Measurements from ENCODE around the gene PCBD1.

PCBD1 gene

DNA sequence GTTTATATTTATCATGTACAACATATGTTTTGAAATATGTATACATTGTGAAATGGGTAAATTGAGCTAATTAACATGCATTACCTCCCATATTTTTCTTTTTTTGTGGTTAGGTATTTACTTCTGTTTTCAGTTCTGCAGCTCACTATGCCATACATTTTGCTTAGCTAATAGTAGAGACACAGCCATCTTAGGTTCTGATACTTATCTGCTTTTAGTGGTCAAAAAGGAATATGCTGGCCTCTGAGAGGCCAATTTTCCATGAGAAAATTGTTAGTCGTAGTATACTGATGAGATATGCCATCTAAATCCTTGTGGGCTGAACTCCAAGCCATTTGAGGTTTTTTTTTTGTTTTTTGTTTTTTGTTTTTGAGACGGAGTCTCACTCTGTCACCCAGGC lies 41.6 kb downstream of the PCBD1 start:
- no peaks in the 10 kb centered on the region for H3K9me3 Mint-ChIP-seq
- no peak for ATAC-seq
- no peak overlapping the region for H3K4me3 Mint-ChIP-seq
- no peak for DNase-seq
- peaks cover 70% of the 10 kb centered on the region for H3K36me3 Mint-ChIP-seq (ENCODE audit: low read depth)
- no peaks in the 10 kb centered on the region for H3K27me3 Mint-ChIP-seq
- peak overlapping the region; percentile 94 for H3K27ac Mint-ChIP-seq
- peaks cover 49% of the 10 kb centered on the region for H3K4me1 Mint-ChIP-seq

DNA sequence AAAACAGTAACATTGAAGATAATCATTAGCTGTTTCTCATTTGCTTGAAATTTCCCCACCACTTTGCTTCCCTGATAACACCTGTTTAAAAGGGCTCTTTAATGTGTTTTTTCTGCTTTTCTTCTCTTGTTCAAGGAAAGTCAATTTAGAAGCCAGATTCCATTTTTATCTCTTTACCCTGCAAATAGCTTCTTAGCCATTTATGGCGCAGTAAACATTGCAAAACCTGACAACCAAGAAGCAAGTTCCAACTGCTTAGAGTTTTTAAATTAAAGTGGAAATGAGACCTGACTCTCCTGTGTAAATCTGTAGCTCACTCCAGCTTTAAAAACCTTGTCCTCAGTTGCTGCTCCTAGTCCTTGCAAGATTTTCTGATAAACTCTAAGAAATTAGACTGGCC lies 42.5 kb downstream of the PCBD1 start:
- Mint-ChIP-seq H3K4me1 (peaks cover 59% of the 10 kb centered on the region), H3K4me3 (no peak overlapping the region), H3K27me3 (no peaks in the 10 kb centered on the region), H3K27ac (peak overlapping the region; percentile 20), H3K36me3 (ENCODE audit: low read depth) (peaks cover 75% of the 10 kb centered on the region), H3K9me3 (no peaks in the 10 kb centered on the region)
- DNase-seq (no peak), ATAC-seq (no peak)

DNA sequence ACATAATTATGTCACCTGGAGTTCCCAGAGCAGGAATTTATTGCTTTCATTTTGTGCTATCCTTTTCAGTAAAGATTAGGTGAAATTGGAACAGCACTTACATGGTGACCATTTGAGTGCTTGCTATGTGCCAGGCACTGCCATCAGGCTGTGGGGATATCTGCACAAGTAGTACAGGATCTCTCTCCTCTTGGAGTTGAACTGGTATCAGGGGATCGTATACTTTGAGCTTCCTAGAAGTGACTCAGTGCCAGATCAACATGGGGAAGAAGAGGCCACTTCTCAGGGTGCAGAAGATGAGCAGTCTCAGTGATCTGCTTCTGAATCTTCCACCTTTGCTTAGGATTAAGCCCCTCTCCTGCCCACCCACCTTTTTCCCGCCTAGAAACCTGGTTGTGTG lies 43.1 kb downstream of the PCBD1 start:
- H3K27ac Mint-ChIP-seq = peak overlapping the region; percentile 20
- H3K36me3 Mint-ChIP-seq (ENCODE audit: low read depth) = peaks cover 76% of the 10 kb centered on the region
- no peak overlapping the region for H3K4me3 Mint-ChIP-seq
- ATAC-seq (no peak), DNase-seq (no peak)
- H3K4me1 Mint-ChIP-seq = peaks cover 65% of the 10 kb centered on the region
- no peaks in the 10 kb centered on the region for H3K27me3 Mint-ChIP-seq
- H3K9me3 Mint-ChIP-seq = no peaks in the 10 kb centered on the region

DNA sequence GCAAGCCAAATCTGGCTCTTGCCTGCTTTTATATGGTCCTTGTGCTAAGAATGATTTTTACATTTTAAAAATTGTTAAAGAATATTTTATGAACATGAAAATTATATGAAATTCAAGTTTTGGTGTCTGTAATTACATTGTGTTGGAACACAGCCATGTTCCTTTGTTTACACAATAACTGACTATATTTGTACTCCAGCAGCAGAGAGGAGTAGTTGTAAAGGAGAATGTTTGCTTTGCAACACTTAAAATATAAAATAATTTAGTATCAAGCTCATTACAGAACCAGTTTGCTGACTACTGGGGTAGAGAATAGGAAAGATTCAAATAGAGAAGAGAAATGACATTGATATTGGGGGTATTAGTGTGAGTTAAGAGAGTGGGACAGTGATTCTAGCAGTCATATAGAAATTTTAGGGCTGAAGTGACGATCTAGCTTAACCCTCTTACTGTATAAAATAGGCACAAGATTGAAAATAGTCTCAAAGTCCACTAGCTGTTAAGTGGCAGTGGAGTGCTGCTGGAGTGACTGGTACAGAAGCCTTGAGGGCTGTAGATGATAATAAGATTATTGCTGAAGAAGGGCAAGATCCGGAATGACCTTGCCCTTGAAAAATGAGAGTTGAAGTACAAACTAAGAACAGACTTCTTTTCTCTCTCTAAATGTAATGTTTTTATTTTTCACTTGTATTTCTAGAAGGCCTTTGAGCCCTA lies 44.4 kb downstream of the PCBD1 start:
- Mint-ChIP-seq H3K9me3 (no peaks in the 10 kb centered on the region), H3K27ac (no peak overlapping the region), H3K36me3 (ENCODE audit: low read depth) (peaks cover 78% of the 10 kb centered on the region), H3K27me3 (no peaks in the 10 kb centered on the region), H3K4me3 (no peak overlapping the region), H3K4me1 (peaks cover 67% of the 10 kb centered on the region)
- DNase-seq (no peak), ATAC-seq (no peak)

DNA sequence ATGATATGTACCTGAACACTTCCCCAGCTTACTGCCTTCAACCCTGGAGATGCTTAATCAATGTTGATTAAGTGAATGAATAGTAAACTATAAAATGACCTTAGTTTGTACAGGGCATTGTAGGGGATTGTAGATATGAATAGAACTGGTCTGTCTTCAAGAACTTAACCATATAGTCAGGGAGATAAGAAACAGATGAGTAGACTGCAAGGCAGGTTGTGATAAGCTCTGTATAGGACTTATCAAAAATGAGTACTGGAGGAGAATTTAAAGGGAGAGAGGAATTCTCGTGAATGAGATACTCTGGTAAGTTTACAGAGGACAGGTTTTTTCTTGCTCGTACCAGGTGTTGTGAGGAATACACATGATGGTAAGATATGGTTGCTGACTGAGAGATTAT lies 45.0 kb downstream of the PCBD1 start:
- ATAC-seq (no peak), DNase-seq (no peak)
- Mint-ChIP-seq H3K4me3 (no peak overlapping the region), H3K9me3 (no peaks in the 10 kb centered on the region), H3K27ac (no peak overlapping the region), H3K27me3 (no peaks in the 10 kb centered on the region), H3K36me3 (ENCODE audit: low read depth) (peaks cover 75% of the 10 kb centered on the region), H3K4me1 (peaks cover 66% of the 10 kb centered on the region)

DNA sequence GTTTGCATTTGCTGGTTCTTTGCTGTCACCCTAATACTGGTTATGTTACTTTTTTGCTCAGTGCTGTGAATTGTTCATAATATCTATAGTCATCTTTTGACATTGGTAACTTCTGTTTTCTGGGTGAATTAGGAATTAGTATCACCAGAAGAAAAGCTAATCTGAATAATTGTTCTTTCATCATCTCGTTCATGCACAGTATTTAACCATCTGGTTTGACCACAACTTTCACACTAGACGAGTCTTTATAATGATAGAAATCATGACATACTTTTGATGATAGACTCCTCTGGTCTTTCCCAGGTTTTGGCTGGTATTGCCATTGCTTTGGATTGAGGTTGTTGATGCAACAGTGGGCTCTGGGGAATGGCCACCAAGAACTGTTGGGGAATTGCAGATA lies 47.5 kb downstream of the PCBD1 start:
- Mint-ChIP-seq H3K36me3 (ENCODE audit: low read depth) (peaks cover 81% of the 10 kb centered on the region), H3K4me3 (no peak overlapping the region)

DNA sequence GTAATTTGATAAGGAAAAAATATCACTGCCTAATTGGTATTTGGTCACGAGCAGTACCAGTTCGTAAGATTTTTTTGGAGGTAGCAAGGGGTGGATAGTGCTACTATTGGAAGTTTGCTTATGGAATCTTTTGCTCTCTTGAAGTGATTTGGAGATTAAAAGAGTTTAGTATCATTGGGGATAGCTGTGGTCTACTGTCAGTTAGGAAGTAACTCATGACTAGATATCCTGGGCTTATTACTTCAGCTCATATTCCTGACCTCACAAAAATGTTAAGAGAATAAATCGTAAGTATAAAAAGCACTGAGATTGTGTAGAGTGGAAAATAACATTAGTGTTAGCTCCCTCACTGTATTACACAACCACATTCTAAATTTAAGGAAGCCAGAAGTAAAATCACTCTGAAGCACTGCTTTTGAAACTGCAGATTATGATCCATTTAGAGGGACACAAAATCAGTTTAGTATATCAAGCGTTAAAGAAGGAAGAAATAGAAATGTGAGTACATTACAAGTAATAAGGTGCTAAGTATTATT lies 50.0 kb downstream of the PCBD1 start:
- H3K9me3 Mint-ChIP-seq = peaks cover 8% of the 10 kb centered on the region
- ATAC-seq (no peak), DNase-seq (no peak)
- no peaks in the 10 kb centered on the region for H3K27me3 Mint-ChIP-seq
- H3K27ac Mint-ChIP-seq = no peak overlapping the region
- H3K36me3 Mint-ChIP-seq (ENCODE audit: low read depth) = peaks cover 82% of the 10 kb centered on the region
- peaks cover 77% of the 10 kb centered on the region for H3K4me1 Mint-ChIP-seq
- no peak overlapping the region for H3K4me3 Mint-ChIP-seq

More for the DNA sequence above, 47.5 kb downstream of the PCBD1 start:
- Mint-ChIP-seq H3K27me3 (no peaks in the 10 kb centered on the region), H3K27ac (peak overlapping the region; percentile 23), H3K9me3 (peaks cover 8% of the 10 kb centered on the region), H3K4me1 (peaks cover 67% of the 10 kb centered on the region)
- ATAC-seq (peak; percentile 68), DNase-seq (no peak)

DNA sequence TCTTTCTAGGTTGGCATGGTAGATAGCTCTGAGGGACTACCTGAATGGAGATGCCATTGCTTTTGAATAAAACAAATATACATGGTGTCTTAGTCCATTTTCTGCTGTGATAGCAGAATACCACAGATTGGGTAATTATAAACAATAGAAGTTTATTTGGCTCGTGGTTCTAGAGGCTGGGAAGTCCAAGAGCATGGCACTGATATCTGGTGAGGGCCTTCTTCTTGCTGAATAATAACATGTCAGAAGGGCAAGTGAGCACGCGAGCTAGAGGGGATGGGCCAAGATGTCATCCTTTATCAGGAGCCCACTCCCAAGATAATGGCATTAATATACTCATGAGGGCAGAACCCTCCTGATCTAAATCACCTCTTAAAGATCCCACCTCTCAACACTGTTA lies 50.7 kb downstream of the PCBD1 start:
- no peak for ATAC-seq
- no peak for DNase-seq
- Mint-ChIP-seq H3K27ac (peak overlapping the region; percentile 15), H3K4me1 (peaks cover 82% of the 10 kb centered on the region), H3K4me3 (no peak overlapping the region), H3K36me3 (ENCODE audit: low read depth) (peaks cover 80% of the 10 kb centered on the region), H3K9me3 (peaks cover 8% of the 10 kb centered on the region), H3K27me3 (no peaks in the 10 kb centered on the region)

DNA sequence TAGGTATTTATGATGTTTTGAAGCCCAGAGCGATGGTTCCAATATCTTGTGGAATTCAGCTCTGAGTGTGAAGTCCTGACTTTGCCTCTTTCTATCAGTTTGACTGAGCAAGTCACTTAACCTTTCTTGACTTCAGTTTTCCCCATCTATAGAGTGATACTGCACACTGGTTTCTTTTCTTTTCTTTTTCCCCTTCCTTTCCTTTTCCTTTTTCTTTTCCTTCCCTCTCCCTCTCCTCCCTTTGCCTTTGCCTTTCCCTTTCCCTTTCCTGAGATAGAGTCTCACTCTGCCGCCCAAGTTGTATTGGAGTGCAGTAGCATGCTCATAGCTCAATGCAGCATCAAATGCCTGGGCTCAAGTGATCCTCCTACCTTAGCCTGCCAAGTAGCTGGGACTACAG lies 52.0 kb downstream of the PCBD1 start:
- ATAC-seq (no peak), DNase-seq (no peak)
- H3K27me3 Mint-ChIP-seq = no peaks in the 10 kb centered on the region
- peak overlapping the region; percentile 75 for H3K27ac Mint-ChIP-seq
- H3K9me3 Mint-ChIP-seq = peaks cover 8% of the 10 kb centered on the region
- H3K36me3 Mint-ChIP-seq (ENCODE audit: low read depth) = peaks cover 70% of the 10 kb centered on the region
- H3K4me3 Mint-ChIP-seq = no peak overlapping the region
- peaks cover 88% of the 10 kb centered on the region for H3K4me1 Mint-ChIP-seq

DNA sequence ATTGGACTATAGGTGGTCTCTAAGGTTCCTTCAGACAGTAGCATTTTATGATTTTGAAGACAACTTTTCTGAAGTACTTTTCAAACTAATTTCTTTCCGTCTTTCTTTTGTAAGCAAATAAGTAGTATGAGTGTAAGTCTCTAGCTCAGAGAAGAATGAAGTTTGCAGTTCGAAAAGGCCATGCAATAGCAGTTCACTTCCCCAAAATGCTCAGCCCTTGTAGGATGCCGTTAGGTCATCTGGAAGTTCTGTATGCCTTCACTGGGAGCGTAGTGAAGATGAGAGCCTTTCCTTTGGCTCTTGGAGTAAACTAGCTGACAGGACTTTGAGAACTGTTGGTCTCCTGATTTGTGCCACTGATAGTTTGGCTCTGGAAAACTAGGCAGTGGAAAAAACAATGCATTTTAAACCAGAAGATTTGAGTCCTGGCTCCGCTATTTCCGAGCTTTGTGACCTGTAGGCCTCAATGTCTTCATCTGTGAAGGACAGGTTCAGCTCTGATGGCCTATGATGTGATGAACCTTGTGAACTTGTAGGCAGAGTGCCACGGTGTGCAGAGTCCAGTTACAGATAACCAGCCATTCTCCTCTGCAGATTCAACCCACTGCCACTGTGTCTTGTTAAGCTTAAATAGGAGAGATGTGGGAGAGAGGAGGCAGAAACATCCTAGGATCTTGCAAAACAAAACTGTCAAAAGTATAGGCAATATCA lies 53.8 kb downstream of the PCBD1 start:
- no peak for DNase-seq
- Mint-ChIP-seq H3K36me3 (ENCODE audit: low read depth) (peaks cover 65% of the 10 kb centered on the region), H3K4me1 (peaks cover 85% of the 10 kb centered on the region)

DNA sequence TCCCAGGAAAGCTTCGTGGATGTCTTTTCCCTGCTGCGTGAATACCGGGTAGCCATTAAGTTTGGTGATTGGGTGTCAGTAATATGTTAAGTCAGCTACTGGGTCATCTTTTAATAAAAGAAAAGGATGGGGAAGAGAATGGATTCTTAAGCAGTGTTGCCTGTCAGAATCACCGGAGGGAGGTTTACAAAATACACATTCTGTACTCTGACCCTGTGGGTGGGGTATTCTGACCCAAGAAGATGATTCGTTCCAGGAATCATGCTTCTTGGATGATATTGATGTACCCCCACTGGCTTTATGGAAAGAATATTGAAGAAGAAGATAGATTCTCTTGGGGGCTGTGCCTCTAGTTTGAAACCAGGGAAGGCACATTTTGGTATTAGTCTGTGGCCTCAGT lies 54.3 kb downstream of the PCBD1 start:
- H3K27me3 Mint-ChIP-seq = no peaks in the 10 kb centered on the region
- H3K4me1 Mint-ChIP-seq = peaks cover 89% of the 10 kb centered on the region
- DNase-seq (no peak), ATAC-seq (no peak)
- H3K4me3 Mint-ChIP-seq = peak overlapping the region; percentile 53
- H3K36me3 Mint-ChIP-seq (ENCODE audit: low read depth) = peaks cover 67% of the 10 kb centered on the region
- H3K9me3 Mint-ChIP-seq = peaks cover 8% of the 10 kb centered on the region
- peak overlapping the region; percentile 87 for H3K27ac Mint-ChIP-seq

More for the DNA sequence above, 53.8 kb downstream of the PCBD1 start:
- peak overlapping the region; percentile 87 for H3K27ac Mint-ChIP-seq
- H3K9me3 Mint-ChIP-seq = peaks cover 8% of the 10 kb centered on the region
- peak overlapping the region; percentile 53 for H3K4me3 Mint-ChIP-seq
- no peaks in the 10 kb centered on the region for H3K27me3 Mint-ChIP-seq
- ATAC-seq = no peak

DNA sequence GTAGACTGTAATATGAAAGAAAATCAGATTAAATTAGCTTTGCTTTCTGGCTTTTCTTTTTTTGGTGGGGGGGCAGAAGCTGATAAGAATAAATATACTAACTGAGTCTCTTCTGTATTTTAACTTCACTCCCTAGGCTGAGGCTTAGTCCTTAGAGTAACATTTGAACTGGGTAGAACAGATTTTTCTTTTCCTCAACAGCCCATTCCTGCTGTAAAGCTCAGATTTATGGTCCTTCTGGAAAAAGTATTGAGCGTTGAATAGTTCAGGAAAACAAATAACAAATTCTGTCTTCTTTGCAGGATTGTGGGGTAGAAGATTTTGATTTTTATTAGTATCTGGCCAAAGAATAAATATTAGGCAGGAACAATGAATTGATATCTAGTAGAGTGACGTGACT lies 54.8 kb downstream of the PCBD1 start:
- no peaks in the 10 kb centered on the region for H3K27me3 Mint-ChIP-seq
- H3K4me3 Mint-ChIP-seq = peak overlapping the region; percentile 53
- peak overlapping the region; percentile 87 for H3K27ac Mint-ChIP-seq
- H3K9me3 Mint-ChIP-seq = peaks cover 8% of the 10 kb centered on the region
- peaks cover 70% of the 10 kb centered on the region for H3K36me3 Mint-ChIP-seq (ENCODE audit: low read depth)
- DNase-seq (no peak), ATAC-seq (no peak)
- H3K4me1 Mint-ChIP-seq = peaks cover 90% of the 10 kb centered on the region

Data from activated naive CD8-positive, alpha-beta T cell treated with anti-CD3 and anti-CD28 coated beads, Interleukin-2, amount 50 U/mL, for 24 hours (primary cell).